Measurements from ENCODE around the gene MAST4. TPM values are rescaled to one million over a fixed set of nuclear protein-coding genes. Genes with fewer than 3 reads are reported as not detected.

Gene MAST4
- total and polyA plus RNA-seq, 5 experiments from 2014 or later: 4.5 to 19.4 (median 10.3) TPM

DNA sequence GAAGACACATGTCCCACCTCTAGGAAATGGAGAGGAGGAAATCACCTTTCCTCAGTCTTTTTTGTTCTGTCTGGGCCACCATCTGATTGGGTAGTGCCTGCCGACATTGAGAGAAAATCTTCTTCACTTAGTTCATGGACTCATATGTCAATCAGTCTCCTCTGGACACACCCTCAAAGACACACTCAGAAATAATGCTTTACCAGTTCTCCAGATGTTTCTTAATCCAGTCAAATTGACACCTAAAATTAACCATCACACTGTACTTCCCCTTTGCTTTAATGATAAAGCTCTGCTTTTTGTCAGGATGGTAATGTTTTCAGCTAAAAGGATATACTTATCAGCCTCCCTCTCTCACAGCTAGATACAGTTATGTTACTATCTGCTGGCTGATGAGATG lies 333.1 kb downstream of the MAST4 start:
- Mint-ChIP-seq H3K9me3 (no peaks in the 10 kb centered on the region), H3K4me1 (no peaks in the 10 kb centered on the region), H3K27ac (no peak overlapping the region), H3K36me3 (no peaks in the 10 kb centered on the region), H3K27me3 (peaks cover 1 to 7% (median 6%) of the 10 kb centered on the region in 5 donors), H3K4me3 (no peak overlapping the region)
- no peak for DNase-seq
- POLR2A ChIA-PET: no interaction called here
- no peak for ATAC-seq

DNA sequence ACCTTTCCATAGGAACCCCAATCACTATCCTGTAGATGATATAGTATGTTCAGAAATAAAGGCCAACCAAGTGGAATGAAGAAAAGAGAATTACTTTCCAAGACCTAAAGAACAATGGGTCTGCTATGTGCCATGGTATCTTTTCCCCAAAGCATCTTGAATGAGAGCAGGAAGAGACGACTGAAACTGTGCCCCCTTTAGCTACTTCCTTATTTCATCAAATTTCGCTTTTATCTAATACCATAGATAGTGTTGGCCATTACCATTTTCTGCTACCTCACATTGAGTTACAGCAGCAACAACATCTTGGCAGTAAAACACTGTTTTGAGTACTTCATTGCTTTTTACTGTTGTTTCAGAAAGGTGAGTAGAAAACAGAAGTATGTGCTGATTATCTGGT lies 333.8 kb downstream of the MAST4 start:
- ATAC-seq (no peak), DNase-seq (no peak)
- Mint-ChIP-seq H3K4me3 (no peak overlapping the region), H3K9me3 (no peaks in the 10 kb centered on the region), H3K27me3 (peaks cover 2 to 10% (median 6%) of the 10 kb centered on the region in 5 donors), H3K4me1 (no peaks in the 10 kb centered on the region), H3K36me3 (no peaks in the 10 kb centered on the region), H3K27ac (no peak overlapping the region)
- POLR2A ChIA-PET: no interaction called here

DNA sequence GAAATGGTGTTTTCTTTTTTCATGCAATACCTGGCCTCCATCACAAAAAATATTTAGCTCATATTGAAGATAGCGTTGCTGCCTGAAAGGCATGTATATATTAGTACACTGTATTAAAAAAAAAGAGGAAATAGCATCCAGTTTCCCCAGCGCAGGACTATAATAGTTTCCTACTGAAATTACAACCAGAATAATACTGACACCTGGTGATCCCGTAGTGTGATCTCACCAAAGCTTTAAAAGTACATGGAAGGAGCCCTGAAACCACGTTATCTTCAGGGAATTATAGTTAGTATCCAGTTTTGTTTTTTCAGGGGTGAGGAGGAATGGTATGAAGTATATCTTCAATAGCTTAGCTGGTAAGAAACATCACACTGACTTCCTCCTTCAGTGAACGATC lies 335.5 kb downstream of the MAST4 start:
- no peak overlapping the region for H3K27ac Mint-ChIP-seq
- H3K4me3 Mint-ChIP-seq: no peak overlapping the region
- peaks cover 2 to 15% (median 6%) of the 10 kb centered on the region in 5 donors for H3K27me3 Mint-ChIP-seq

DNA sequence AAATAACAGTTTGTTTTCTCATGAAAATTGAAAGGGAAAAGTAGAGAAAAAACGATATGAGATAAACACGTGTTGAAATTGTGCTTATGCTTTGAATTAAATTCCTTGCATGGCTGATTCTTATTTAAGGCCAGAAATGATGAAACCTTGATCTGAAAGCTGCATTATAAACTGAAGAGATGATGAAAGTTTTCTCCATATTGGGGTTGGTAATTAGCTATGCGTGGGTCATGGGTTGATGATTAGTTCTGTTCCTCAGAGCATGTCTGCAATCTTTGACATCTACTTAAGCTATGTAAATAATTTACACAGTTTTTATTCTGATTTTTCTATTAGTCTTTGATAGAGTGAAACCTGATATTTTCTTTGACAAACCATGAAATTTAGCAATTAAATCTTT lies 336.3 kb downstream of the MAST4 start:
- Mint-ChIP-seq H3K27me3 (peaks cover 3 to 16% (median 6%) of the 10 kb centered on the region in 5 donors), H3K9me3 (no peaks in the 10 kb centered on the region), H3K27ac (no peak overlapping the region), H3K4me3 (no peak overlapping the region), H3K36me3 (no peaks in the 10 kb centered on the region), H3K4me1 (no peaks in the 10 kb centered on the region)
- ATAC-seq (no peak), DNase-seq (no peak)
- POLR2A ChIA-PET: no interaction called here

More for the DNA sequence above, 335.5 kb downstream of the MAST4 start:
- DNase-seq: no peak
- no peaks in the 10 kb centered on the region for H3K36me3 Mint-ChIP-seq
- H3K9me3 Mint-ChIP-seq: no peaks in the 10 kb centered on the region
- no peaks in the 10 kb centered on the region for H3K4me1 Mint-ChIP-seq
- ATAC-seq: no peak
- POLR2A ChIA-PET: no interaction called here

DNA sequence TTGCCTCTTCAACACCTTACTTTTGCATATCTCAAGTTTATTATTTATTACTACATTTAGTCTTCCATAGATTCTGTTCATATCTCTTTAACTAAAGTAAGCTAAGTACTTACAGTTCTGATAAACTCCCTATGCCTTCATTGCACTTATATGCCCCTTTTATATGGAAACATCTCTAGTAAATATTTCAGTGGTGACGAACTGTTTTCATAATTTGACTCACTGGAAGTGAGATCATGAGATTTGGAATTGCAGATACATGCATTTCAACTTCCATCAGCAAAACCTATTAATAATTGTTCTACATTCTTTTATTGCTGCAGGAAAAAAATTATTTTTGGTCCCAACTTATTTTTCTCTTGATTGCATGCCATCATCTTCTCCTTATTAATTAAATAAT lies 336.9 kb downstream of the MAST4 start:
- ATAC-seq (no peak), DNase-seq (no peak)
- Mint-ChIP-seq H3K36me3 (no peaks in the 10 kb centered on the region), H3K4me1 (no peaks in the 10 kb centered on the region), H3K27me3 (peaks cover 1 to 13% (median 6%) of the 10 kb centered on the region in 5 donors), H3K9me3 (no peaks in the 10 kb centered on the region), H3K27ac (no peak overlapping the region), H3K4me3 (no peak overlapping the region)
- POLR2A ChIA-PET: no interaction called here

DNA sequence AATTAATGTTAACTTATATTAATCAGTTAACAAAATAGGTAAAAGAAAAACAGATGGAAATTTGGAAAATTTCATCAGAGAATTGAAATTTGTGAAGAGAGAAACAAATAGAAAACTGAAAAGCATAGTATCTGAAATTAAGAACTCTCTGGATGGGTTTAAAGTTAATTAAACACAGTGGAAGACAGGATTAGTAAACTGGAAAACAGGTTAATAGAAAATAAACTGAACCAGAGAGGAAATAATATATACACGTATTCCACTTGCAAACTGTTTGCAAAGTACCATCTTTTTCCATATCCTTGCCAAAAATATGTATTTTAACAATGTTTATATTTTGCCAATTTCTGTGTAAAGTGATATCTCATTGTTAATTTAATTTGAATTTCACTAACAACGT lies 342.9 kb downstream of the MAST4 start:
- peaks cover 0 to 18% (median 0%) of the 10 kb centered on the region in 3 donors for H3K36me3 Mint-ChIP-seq
- no peaks in the 10 kb centered on the region for H3K4me1 Mint-ChIP-seq
- DNase-seq: no peak
- peaks cover 0 to 16% (median 7%) of the 10 kb centered on the region in 9 donors for H3K9me3 Mint-ChIP-seq
- H3K27ac Mint-ChIP-seq: no peak overlapping the region
- H3K4me3 Mint-ChIP-seq: no peak overlapping the region
- ATAC-seq: no peak
- peaks cover 0 to 18% (median 2%) of the 10 kb centered on the region in 5 donors for H3K27me3 Mint-ChIP-seq
- POLR2A ChIA-PET: no interaction called here

DNA sequence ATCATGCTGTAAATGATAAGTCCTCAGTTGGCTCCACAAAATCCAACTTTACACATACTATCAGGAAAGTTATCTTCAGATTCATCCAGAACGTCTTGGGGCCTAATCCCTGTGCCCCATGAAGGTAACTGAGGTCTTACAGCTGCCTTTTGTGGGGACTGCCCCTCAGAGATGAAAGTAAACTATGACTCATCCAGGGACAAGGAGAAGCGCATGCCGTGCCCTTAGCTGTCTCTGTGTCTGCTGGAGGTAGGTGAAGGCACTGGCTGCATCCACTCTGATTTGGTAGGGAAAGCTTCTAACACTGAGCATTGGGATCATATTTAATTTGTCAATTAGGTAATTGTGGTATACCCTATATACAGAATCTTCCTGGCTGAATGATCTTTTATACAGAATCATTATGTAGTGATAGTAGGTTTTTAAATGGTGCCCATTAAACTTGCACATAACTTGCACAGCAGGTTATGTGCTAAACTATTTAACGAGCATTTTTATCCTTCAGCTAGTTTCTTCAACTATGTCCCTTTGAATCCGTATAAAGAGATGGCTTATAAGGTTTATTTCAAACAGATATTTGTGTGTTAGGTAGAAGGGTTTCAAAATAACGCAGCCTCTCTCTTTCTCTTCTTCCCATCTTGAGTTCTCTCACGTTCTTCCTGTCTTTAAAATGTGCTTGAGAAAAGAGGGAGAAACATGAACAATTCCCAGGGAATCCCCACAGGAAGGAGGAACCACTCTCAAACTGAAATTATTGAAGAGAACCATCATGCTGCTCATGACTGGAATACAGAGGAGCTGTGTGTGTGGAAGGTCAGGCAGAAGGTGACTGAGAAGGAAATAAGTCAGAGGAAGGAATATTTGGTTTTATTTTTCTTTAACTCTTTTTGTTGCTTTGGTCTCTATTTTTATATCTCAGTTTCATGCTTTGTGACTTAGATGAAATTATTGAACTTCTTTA lies 349.5 kb downstream of the MAST4 start:
- DNase-seq (no peak), ATAC-seq (no peak)
- Mint-ChIP-seq H3K36me3 (peaks cover 0 to 7% (median 0%) of the 10 kb centered on the region in 3 donors), H3K4me3 (no peak overlapping the region), H3K27me3 (peaks cover 0 to 8% (median 5%) of the 10 kb centered on the region in 5 donors), H3K9me3 (peaks cover 0 to 2% (median 0%) of the 10 kb centered on the region in 9 donors), H3K27ac (no peak overlapping the region), H3K4me1 (no peaks in the 10 kb centered on the region)
- POLR2A ChIA-PET: no interaction called here

DNA sequence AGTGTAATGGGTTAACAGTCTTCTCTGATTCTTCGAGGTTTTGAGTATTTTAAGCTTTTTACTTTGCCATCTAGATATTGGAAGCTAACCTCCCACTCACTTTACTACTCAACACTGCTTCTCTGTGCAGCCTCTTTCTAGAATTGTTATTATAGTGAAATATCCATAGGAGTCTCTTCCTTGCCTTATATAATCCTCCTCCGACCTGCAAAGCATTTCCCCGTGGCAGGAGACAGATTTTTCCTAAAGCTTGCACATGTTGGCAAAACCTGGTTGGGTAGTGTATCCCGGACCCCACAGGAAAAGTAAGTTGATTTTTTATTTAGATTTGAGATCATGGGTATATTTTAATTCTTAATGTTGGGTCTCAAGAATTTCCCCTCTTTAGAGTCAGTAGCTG lies 351.3 kb downstream of the MAST4 start:
- H3K36me3 Mint-ChIP-seq: no peaks in the 10 kb centered on the region
- peaks cover 1 to 10% (median 5%) of the 10 kb centered on the region in 4 donors for H3K4me1 Mint-ChIP-seq
- H3K27ac Mint-ChIP-seq: no peak overlapping the region
- ATAC-seq (no peak), DNase-seq (no peak)
- peaks cover 0 to 7% (median 2%) of the 10 kb centered on the region in 5 donors for H3K27me3 Mint-ChIP-seq
- POLR2A ChIA-PET: no interaction called here
- H3K4me3 Mint-ChIP-seq: no peak overlapping the region
- H3K9me3 Mint-ChIP-seq: peaks cover 0 to 12% (median 1%) of the 10 kb centered on the region in 9 donors

DNA sequence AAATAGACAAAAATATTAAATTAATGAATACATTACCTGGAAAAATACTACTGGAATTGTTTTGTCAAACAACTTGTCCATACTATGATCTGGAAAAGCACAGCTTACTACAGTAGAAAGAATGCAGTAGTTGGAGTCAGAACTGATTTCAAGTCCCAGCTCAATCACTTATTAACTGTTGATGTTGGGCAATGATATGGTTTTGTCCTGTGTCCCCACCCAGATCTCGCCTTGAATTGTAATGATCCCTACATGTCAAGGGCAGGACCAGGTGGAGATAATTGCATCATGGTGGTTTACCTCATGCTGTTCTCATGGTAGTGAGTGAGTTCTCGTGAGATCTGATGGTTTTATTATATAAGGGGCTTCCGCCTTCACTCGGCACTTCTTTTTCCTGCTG lies 352.9 kb downstream of the MAST4 start:
- H3K27ac Mint-ChIP-seq: no peak overlapping the region
- peaks cover 0 to 7% (median 2%) of the 10 kb centered on the region in 5 donors for H3K27me3 Mint-ChIP-seq
- peaks cover 0 to 12% (median 1%) of the 10 kb centered on the region in 9 donors for H3K9me3 Mint-ChIP-seq
- POLR2A ChIA-PET: no interaction called here
- H3K36me3 Mint-ChIP-seq: no peaks in the 10 kb centered on the region
- DNase-seq (no peak), ATAC-seq (no peak)
- peaks cover 1 to 13% (median 8%) of the 10 kb centered on the region in 4 donors for H3K4me1 Mint-ChIP-seq
- H3K4me3 Mint-ChIP-seq: no peak overlapping the region

DNA sequence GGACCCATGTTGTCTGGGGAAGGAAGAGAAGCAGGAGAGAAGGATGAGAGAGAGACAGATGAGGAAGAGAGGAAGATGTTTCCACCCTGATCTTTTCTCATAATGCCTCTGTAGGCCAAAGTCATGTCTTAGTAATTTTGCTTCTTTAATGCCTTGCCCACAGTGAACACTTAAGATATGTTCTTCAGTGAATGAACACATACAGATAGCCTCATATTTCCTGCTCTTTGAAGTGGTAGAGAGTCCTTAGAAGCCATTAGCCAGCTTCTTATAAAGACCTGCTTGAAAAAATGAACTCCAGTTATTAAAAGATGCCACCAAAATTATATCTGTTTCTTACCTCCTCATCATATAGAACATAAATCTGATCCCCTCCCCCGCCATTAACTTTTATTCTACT lies 356.0 kb downstream of the MAST4 start:
- peak in 1 of 2 donors; percentile 63 for ATAC-seq
- H3K4me3 Mint-ChIP-seq: no peak overlapping the region
- peaks cover 1 to 13% (median 8%) of the 10 kb centered on the region in 4 donors for H3K4me1 Mint-ChIP-seq
- peak in 1 of 10 donors; percentile 10 for DNase-seq
- H3K27ac Mint-ChIP-seq: peak overlapping the region in 1 of 10 donors; percentile 10
- no peaks in the 10 kb centered on the region for H3K36me3 Mint-ChIP-seq
- POLR2A ChIA-PET: no interaction called here
- peaks cover 0 to 4% (median 2%) of the 10 kb centered on the region in 5 donors for H3K27me3 Mint-ChIP-seq
- H3K9me3 Mint-ChIP-seq: peaks cover 0 to 12% (median 1%) of the 10 kb centered on the region in 9 donors

DNA sequence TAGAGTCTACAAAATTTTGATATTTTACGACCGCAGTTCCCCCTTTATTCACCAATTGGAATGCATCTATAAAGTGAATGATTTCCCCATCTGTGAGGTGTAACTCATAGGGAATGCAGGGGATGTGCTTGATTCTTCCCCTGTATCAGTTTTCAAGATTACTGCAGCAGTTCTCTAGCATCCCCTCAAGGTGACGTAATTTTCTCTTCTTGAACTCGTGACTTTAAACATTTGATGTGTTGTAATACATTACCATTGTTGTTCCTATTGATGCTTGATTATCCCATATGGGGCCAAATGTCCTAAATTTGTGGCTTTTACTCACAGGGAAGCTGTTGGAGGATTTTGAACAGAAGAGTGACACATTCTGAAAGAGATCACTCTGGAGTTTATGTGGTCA lies 360.2 kb downstream of the MAST4 start:
- no peak overlapping the region for H3K4me3 Mint-ChIP-seq
- ATAC-seq (no peak), DNase-seq (no peak)
- POLR2A ChIA-PET: no interaction called here
- peaks cover 0 to 9% (median 1%) of the 10 kb centered on the region in 9 donors for H3K9me3 Mint-ChIP-seq
- peaks cover 1 to 13% (median 8%) of the 10 kb centered on the region in 4 donors for H3K4me1 Mint-ChIP-seq
- H3K27ac Mint-ChIP-seq: no peak overlapping the region
- H3K27me3 Mint-ChIP-seq: peaks cover 0 to 5% (median 0%) of the 10 kb centered on the region in 5 donors
- H3K36me3 Mint-ChIP-seq: peaks cover 0 to 3% (median 0%) of the 10 kb centered on the region in 3 donors

DNA sequence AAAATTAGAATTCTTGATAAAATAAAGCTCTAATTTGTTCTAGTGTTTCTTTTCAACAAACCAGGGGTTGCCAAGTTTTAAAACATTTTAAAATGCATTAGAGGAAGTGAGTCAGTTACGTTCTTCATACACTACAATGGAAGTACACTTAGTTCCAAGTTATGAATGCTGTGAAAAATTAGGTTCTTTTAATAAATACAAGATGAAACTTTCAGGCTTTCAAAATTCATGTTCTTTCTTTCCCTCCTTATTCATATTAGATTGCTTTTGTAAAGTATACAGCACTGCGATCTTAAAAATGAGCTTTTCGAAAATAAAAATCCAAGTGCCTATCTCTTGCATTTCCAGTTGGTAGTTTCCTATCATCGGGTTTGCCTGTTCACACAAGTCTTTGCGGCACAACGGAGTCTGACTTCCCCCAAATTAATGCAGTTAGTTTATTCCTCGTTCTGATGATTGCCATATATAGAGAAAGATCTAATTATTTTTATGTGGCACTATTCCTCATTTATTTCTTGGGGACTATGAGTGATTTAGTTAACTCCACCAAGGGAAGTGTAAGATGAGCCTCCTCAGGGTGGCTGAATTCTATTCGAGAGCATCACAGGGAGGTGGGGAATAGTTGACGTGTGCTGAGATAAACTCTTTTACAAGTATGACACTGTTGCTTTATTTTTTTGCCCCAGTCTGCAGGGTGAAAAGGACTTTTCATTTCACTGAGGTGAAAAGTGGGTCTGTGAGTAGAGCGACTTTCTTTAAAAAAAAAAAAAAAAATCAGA lies 362.2 kb downstream of the MAST4 start:
- Mint-ChIP-seq H3K36me3 (peaks cover 0 to 3% (median 0%) of the 10 kb centered on the region in 3 donors), H3K27me3 (peaks cover 0 to 5% (median 0%) of the 10 kb centered on the region in 5 donors), H3K4me3 (no peak overlapping the region), H3K9me3 (no peaks in the 10 kb centered on the region), H3K4me1 (no peaks in the 10 kb centered on the region), H3K27ac (no peak overlapping the region)
- POLR2A ChIA-PET: no interaction called here
- no peak for DNase-seq
- ATAC-seq: no peak
